ENCODE data around the gene FZD1.
A peak's percentile ranks its signal among the peaks of the same experiment; 100 is the strongest.

The FZD1 gene

DNA sequence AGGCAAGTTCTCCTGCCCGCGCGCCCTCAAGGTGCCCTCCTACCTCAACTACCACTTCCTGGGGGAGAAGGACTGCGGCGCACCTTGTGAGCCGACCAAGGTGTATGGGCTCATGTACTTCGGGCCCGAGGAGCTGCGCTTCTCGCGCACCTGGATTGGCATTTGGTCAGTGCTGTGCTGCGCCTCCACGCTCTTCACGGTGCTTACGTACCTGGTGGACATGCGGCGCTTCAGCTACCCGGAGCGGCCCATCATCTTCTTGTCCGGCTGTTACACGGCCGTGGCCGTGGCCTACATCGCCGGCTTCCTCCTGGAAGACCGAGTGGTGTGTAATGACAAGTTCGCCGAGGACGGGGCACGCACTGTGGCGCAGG lies 1.4 kb downstream of the FZD1 start:
- DNase-seq, result no peak

DNA sequence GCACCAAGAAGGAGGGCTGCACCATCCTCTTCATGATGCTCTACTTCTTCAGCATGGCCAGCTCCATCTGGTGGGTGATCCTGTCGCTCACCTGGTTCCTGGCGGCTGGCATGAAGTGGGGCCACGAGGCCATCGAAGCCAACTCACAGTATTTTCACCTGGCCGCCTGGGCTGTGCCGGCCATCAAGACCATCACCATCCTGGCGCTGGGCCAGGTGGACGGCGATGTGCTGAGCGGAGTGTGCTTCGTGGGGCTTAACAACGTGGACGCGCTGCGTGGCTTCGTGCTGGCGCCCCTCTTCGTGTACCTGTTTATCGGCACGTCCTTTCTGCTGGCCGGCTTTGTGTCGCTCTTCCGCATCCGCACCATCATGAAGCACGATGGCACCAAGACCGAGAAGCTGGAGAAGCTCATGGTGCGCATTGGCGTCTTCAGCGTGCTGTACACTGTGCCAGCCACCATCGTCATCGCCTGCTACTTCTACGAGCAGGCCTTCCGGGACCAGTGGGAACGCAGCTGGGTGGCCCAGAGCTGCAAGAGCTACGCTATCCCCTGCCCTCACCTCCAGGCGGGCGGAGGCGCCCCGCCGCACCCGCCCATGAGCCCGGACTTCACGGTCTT lies 1.9 kb downstream of the FZD1 start:
- no peak for DNase-seq

DNA sequence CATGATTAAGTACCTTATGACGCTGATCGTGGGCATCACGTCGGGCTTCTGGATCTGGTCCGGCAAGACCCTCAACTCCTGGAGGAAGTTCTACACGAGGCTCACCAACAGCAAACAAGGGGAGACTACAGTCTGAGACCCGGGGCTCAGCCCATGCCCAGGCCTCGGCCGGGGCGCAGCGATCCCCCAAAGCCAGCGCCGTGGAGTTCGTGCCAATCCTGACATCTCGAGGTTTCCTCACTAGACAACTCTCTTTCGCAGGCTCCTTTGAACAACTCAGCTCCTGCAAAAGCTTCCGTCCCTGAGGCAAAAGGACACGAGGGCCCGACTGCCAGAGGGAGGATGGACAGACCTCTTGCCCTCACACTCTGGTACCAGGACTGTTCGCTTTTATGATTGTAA lies 2.5 kb downstream of the FZD1 start:
- DNase-seq, result no peak

DNA sequence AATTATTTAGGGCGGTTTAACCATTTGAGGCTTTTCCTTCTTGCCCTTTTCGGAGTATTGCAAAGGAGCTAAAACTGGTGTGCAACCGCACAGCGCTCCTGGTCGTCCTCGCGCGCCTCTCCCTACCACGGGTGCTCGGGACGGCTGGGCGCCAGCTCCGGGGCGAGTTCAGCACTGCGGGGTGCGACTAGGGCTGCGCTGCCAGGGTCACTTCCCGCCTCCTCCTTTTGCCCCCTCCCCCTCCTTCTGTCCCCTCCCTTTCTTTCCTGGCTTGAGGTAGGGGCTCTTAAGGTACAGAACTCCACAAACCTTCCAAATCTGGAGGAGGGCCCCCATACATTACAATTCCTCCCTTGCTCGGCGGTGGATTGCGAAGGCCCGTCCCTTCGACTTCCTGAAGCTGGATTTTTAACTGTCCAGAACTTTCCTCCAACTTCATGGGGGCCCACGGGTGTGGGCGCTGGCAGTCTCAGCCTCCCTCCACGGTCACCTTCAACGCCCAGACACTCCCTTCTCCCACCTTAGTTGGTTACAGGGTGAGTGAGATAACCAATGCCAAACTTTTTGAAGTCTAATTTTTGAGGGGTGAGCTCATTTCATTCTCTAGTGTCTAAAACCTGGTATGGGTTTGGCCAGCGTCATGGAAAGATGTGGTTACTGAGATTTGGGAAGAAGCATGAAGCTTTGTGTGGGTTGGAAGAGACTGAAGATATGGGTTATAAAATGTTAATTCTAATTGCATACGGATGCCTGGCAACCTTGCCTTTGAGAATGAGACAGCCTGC lies 3.1 kb downstream of the FZD1 start:
- no peak for DNase-seq

DNA sequence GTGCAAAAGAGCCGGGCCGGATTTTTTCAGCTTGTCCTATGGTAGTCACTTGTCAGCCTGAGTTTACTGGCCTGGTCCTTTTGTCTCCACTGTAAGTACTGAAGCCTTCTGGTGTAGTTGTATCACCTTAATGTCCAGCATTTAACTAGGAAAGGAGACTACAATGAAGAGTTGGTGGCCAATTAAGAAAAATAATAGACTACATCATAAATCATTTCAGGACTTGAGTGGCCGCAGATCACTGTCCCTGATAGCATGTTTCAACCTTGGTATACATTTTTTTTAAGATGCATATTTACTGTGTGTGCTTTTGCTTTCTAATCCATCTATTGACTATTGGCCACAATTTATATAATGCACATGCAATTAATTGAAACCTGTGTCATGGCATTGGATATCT lies 6.1 kb downstream of the FZD1 start:
- no peak for DNase-seq

GRCh38 chr7:91276909-91277308 lies 12.7 kb downstream of the FZD1 start:
- DNase-seq, result peak; percentile 28

- DNase-seq, result no peak
These were observed 16.0 kb downstream of the FZD1 start for GRCh38 chr7:91280185-91280584.

GRCh38 chr7:91280604-91281003 lies 16.4 kb downstream of the FZD1 start:
- DNase-seq, result no peak

DNA sequence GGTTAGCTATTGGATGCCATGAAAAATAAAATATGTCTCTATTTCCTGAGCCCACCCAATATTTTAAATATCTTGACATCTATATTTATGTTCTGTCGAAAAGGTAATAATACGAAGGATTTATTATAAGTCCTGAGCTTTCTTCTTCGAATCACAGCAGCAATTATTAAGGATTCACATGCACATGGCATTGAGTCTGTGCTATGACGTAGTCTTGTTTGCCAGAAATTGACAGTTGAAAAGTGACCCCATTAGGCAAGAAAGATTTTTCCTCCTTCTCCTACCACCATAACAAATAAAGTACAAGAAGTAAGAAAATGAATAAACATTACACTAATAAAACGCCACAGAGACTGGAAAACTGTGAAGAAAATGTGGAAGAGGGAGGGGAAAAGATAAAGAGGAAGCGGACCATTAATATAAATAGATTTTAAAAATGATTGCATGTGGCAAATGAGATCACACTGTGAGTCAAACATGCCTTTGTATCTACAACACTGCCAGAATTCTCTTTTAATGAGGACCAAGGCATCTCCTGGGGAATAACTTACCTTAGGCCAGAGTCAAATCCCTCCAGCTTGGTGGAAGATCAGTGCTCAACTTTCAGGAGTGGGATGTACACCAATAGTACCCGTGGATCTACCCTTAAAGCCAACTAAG lies 21.6 kb downstream of the FZD1 start:
- DNase-seq, result peak; percentile 17

DNA sequence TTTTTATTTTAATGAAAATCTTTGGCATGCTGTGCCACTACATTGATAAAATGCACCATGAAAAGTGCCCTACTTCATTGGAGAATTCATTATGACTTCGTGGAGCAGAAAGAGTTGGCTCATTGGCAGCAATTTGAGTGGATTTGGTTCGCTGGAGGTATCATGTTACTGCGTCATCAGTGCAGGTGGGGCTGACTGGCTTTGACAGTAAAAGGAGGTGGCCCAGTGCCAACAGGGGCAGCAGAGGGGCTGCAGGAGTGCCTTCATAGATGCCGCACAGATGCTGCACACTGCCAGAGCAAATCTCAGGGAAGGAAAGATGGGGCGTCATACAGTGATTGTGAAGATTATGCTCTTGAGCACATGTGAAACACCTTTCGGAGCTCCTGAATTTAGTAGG lies 22.2 kb downstream of the FZD1 start:
- DNase-seq, result no peak

DNA sequence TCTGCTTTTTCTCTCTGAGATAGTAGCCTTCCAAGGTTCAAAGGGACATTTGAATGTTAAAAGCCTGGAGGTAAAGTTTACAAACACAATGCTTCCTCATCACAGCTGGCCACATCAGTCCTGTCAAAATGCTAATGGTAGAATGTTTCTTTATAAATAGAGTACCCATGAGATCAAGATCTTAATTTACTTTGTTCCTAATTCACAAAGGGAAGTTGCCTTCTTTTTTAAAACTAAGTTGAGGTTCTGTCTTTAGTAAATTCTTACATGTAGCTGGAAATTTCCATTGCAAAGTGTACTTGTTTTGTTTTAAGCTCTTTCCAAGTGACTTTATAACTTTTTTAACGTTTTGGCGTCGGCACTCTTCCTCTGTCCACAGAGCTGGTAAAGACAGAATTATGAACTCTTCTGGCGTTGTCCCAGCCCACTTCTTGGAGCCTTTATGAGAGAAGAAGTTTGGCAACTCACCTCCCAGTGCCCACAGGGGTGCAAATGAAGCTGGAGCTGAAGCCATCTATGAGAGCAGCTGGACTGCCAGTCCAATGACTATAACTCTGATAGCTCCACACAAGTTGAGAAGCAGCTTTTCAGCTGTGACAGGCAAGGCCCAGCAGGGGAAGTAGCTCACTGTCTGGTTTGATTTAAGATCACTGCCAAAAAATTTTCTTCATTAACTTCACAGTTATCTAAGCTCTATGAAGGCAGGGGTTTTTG lies 23.3 kb downstream of the FZD1 start:
- DNase-seq, result peak; percentile 9

DNA sequence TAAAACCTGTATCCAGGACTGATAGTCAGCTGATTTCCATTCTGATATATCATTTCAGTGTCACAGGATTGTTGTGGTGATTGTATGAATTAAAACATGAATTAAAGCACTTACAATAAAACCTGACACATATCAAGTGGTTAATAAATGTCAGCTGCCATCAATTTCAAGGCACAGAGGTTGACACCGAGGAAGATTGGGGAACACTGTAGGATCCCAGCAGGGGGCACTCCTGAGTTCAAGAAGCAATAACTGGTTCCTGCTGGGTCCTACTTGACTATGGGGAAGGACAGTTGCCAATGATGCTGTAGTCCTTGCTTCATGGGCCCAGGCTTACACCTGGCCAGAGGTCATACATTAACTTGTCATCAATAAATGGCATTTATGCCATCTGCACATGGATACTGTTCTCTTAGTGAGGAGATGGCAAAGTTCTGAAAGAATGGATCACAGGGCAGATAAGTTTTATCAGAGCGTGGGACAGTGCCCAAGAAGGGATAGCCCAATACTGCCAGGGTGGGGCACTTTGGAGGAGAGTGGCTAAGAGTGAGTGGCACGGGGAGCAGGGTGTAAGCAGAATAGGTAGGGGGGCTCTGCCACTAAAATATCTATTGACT lies 24.1 kb downstream of the FZD1 start:
- DNase-seq, result peak; percentile 41

DNA sequence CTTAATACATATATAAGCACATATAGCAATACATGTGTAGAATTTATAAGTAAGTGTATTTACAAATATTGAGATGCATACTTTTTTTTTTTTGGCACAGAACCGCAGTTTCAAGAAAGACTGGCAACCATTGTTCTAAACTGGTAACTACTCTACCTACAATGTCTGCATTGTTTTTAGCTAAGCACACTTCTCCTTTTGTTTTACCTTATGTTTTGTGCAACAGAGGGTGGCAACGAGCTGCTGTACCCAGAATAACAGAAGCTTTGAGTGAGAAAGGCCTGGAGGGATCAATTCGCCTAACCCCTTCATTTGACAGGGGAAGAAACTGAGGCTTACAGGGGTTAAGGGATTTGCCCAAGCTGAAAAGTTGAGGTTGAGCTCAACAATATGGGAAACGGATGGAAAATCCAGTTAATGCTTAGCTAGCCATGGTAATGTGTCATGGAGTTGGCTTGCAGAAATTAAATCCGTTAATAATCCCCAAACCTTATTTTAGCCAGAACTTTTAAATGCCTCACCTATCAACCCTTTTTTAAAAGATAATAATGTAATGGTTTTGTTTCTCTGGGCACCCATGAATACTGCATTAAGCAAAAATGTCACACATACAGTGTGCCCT lies 25.5 kb downstream of the FZD1 start:
- no peak for DNase-seq

- no peak for DNase-seq
These were observed 27.1 kb downstream of the FZD1 start for GRCh38 chr7:91291302-91291701.

GRCh38 chr7:91291902-91292301 lies 27.7 kb downstream of the FZD1 start:
- no peak for DNase-seq

DNA sequence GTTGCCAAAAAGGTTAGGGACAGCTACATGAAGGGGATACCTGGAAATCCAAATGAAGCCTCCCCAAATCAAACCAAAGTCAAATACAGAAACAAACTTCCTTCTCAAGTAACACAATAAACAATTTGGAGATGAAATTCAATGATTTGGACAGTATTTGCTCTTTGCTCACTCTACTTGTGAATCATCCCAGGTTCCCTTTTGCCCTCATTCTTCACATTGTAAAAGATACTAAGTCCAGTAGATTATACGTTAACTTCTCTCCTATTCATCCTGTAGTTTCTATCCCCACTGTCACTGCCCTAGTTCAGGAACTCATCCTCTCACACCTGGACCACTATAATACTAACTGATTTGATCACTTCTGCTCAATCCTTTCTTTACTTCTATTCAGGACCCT lies 28.3 kb downstream of the FZD1 start:
- no peak for DNase-seq

DNA sequence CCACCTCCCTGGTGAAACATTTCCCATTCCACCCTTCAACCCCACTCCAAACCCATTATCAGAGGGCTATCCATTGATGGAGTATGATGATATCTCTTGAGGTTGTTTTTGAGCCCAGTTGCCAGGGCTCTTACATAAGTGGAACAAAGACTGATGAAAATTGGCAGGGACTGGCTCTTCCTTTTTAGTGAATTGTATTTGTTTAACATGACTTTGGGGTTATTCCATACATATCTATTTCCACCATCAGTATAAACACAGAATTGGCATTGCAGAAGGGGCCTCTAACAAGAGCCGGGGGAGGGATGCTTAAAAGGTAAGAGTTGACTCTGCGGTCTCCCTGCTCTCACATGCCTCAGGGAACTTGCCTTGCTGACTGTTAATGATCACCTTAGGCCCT lies 28.9 kb downstream of the FZD1 start:
- DNase-seq, result no peak

DNA sequence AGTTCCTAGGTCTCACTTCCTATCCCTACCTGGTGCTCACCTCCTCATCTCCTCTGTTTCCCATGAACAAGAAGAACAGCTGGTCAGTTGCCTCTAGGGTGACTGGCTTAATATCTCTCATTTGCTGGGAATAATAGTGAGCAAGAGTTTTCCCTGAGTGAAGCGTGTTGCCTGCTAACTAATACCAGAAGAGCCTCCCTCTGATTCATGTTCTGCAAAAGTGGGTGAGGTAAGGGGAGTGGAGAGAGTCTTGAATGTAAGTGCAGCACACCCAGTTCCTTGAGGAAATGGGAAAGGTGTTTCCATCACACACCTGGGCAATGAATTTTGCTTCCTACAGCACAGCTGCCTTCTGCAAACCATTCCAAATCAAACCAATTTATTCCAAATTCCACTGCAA lies 29.6 kb downstream of the FZD1 start:
- DNase-seq, result no peak

DNA sequence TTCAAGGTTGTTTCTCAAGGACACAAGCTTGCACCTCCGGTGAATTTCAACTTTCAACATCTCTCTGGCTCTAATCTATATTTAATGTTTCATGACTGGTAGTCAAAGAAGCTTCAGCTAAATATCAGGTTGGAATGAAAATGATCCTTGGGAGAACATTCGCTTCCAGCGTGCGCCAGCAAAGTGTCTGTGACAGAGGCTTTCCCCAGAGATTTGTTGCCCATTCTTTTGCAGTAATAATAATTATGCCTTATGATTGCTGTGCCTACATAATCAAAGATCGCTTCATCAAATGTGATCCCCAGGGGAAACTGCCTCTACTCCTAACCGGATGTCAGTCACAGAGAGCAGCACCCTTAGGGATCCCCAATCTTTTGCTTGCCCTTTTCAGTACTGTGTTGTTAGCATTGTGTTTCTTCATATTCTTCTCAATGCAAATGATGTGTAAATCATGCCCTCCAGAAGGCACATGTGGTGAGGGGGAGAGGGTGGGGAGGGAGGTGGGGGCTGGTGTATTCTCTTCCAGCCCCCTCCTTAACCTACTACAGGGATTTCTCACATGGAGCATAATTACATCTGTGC lies 30.5 kb downstream of the FZD1 start:
- no peak for DNase-seq

DNA sequence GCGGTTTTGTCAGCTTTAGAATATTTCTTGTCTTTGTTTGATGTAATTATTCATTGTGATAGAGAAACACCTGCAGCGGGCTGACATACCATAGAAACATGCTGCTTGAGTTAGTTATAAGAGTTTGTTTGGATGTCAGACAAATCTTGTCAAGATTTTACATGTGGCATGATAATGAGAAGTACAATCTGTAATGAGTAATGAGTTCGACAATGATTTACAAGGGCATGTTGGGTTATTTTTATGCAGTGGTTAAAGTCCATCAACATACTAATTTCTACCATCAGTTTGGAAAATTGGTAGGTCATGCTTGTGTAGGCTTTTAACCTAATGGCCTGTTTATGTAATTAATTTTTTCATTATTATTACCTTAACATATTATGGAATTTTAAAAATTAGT lies 31.3 kb downstream of the FZD1 start:
- DNase-seq, result no peak

DNA sequence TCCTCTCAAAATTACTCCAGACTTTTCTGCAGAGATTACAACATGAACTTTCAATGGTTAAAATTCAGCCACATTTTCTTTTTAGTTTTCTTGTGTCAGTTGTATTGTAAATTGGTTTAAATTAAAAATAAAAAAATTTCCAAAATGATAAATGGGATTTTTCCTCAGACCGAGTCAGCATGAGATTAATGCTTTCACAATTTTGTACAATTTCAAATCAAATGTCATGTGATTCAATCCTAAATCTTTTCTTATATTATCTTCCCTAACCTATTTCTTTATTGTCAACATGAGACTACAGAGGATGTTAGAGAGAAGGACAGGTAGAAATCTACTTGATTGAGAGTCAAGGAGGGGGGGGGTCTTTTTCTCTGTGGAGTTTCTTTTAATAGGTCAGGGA lies 33.7 kb downstream of the FZD1 start:
- DNase-seq, result no peak
